ENCODE measurements around the gene MYCL. TPM values are rescaled to one million over a fixed set of nuclear protein-coding genes. Genes with fewer than 3 reads are reported as not detected.
A peak's percentile ranks its signal among the peaks of the same experiment; 100 is the strongest.
"Not testable (repeated sequence)": the region's sequence is repeated elsewhere in the genome, so short reads cannot be mapped to it uniquely, and the experiment has no call there.

Gene MYCL
- polyA plus RNA-seq, 3 donors = 24.8 to 84.0 (median 74.7) TPM

GRCh38 chr1:39869538-39870112, 32.1 kb downstream of the MYCL start:
- H3K4me2 ChIP-seq (replicated peaks; ENCODE audit: extremely low read depth, low read length, poor library complexity, severe bottlenecking); H3K27me3 ChIP-seq (ENCODE audit: control insufficient read depth in 2 of 2, insufficient read depth in 2 of 2, low read length in 2 of 2); H2AFZ ChIP-seq (ENCODE audit: insufficient read depth, low read depth, low read length, poor library complexity, severe bottlenecking); intact Hi-C loops (cut with micrococcal nuclease); H3K36me3 ChIP-seq (replicated peaks in 1 of 2; ENCODE audit: control insufficient read depth in 1 of 2, insufficient read depth in 2 of 2, low read length in 2 of 2); H3K27ac ChIP-seq (ENCODE audit: low read depth in 1 of 2, low read length in 2 of 2); H3K4me3 Mint-ChIP-seq; H3K4me3 ChIP-seq (replicated peaks in 1 of 3; ENCODE audit: low read depth in 2 of 3, low read length in 3 of 3); H3K9me3 ChIP-seq (replicated peaks in 1 of 2; ENCODE audit: control insufficient read depth in 1 of 2, insufficient read depth in 1 of 2, low read length in 2 of 2); H3K27me3 Mint-ChIP-seq (ENCODE audit: low read depth in 3 of 3); H3K9ac ChIP-seq (ENCODE audit: insufficient read depth, low read length, poor library complexity, severe bottlenecking); H4K20me1 ChIP-seq (ENCODE audit: insufficient read depth, low read length); DNase-seq: not testable (repeated sequence)
- peaks cover 42% of the 10 kb centered on the region for H3K4me1 Mint-ChIP-seq
- Histone ChIP-seq H3K4me1 (ENCODE audit: control insufficient read depth in 1 of 2, insufficient read depth in 2 of 2, low read length in 2 of 2) (peaks cover 19 to 28% of the 10 kb centered on the region in 2 donors), H3K79me2 (ENCODE audit: insufficient read depth, low read length) (peaks cover 91% of the 10 kb centered on the region)
- H3K9me3 Mint-ChIP-seq = peaks cover 0 to 11% (median 4%) of the 10 kb centered on the region in 7 donors
- H3K36me3 Mint-ChIP-seq = peaks cover 16 to 28% of the 10 kb centered on the region in 2 donors
- 100% methylated on average over 17 of the region's 37 CpGs for WGBS (ENCODE audit: insufficient coverage)
- H3K27ac Mint-ChIP-seq = peak overlapping the region in 2 of 7 donors; percentile 36 to 68

- WGBS (ENCODE audit: insufficient coverage) = 100% methylated on average over 1 of the region's 2 CpGs
- H3K27me3 ChIP-seq (ENCODE audit: control insufficient read depth in 2 of 2, insufficient read depth in 2 of 2, low read length in 2 of 2) = no peaks in the 10 kb centered on the region
- peaks cover 15 to 32% of the 10 kb centered on the region in 2 donors for H3K36me3 Mint-ChIP-seq
- H3K36me3 ChIP-seq (replicated peaks in 1 of 2; ENCODE audit: control insufficient read depth in 1 of 2, insufficient read depth in 2 of 2, low read length in 2 of 2) = peaks cover 0 to 10% of the 10 kb centered on the region in 2 donors
- peaks cover 6% of the 10 kb centered on the region for H4K20me1 ChIP-seq (ENCODE audit: insufficient read depth, low read length)
- H3K27me3 Mint-ChIP-seq (ENCODE audit: low read depth in 3 of 3) = no peaks in the 10 kb centered on the region
- H3K79me2 ChIP-seq (ENCODE audit: insufficient read depth, low read length) = peaks cover 89% of the 10 kb centered on the region
- H3K9me3 ChIP-seq (replicated peaks in 1 of 2; ENCODE audit: control insufficient read depth in 1 of 2, insufficient read depth in 1 of 2, low read length in 2 of 2) = no peaks in the 10 kb centered on the region
- DNase-seq = no peak
- peak overlapping the region in 4 of 7 donors; percentile 32 to 74 (median 53) for H3K27ac Mint-ChIP-seq
- H3K4me1 ChIP-seq (ENCODE audit: control insufficient read depth in 1 of 2, insufficient read depth in 2 of 2, low read length in 2 of 2) = peaks cover 11 to 17% of the 10 kb centered on the region in 2 donors
- H3K4me3 Mint-ChIP-seq = no peak overlapping the region
- H3K27ac ChIP-seq (ENCODE audit: low read depth in 1 of 2, low read length in 2 of 2) = no peak overlapping the region
- no peak overlapping the region for H3K4me2 ChIP-seq (replicated peaks; ENCODE audit: extremely low read depth, low read length, poor library complexity, severe bottlenecking)
- no peak overlapping the region for H2AFZ ChIP-seq (ENCODE audit: insufficient read depth, low read depth, low read length, poor library complexity, severe bottlenecking)
- no peak overlapping the region for H3K9ac ChIP-seq (ENCODE audit: insufficient read depth, low read length, poor library complexity, severe bottlenecking)
- no peak for TF ChIP-seq CTCF (IDR thresholded peaks at IDR 0.05)
- H3K4me1 Mint-ChIP-seq = peaks cover 29% of the 10 kb centered on the region
- peaks cover 0 to 12% (median 2%) of the 10 kb centered on the region in 7 donors for H3K9me3 Mint-ChIP-seq
- no peak overlapping the region for H3K4me3 ChIP-seq (replicated peaks in 1 of 3; ENCODE audit: low read depth in 2 of 3, low read length in 3 of 3)
- intact Hi-C loops (cut with micrococcal nuclease) = no loop called here
These were observed 35.0 kb downstream of the MYCL start for GRCh38 chr1:39866767-39867166.
